ENCODE data around the gene PLSCR1.

Gene PLSCR1

DNA sequence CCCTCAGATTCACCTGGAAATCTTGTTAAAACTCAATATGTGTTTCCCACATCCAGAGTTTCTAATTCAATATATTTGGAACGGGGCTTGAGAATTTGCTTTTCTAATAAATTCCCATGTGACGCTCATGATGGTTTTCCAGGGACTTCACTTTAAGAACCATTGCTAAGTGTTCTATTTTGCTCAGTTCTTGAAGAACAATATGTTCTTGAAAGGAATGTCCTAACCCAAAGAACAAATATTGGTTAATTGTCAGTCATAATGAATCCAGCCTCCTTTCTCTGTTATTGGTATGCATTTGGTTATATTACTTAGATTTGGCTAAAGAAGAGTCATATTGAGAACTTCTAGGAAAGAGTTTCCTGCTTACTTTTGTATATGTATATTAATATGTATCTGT is 70.7 kb downstream of the PLSCR1 start:
- Histone ChIP-seq H3K27me3 (ENCODE audit: insufficient read depth, poor library complexity, severe bottlenecking) (no peaks in the 10 kb centered on the region), H3K27ac (replicated peaks) (no peak overlapping the region), H3K4me3 (replicated peaks; ENCODE audit: insufficient read depth, low read length) (no peak overlapping the region)
- TF ChIP-seq POLR2AphosphoS5 (IDR thresholded peaks at IDR 0.05; ENCODE audit: low read depth), result no peak
- no peak for TF ChIP-seq GABPA (IDR thresholded peaks at IDR 0.05; ENCODE audit: low read depth)
- TF ChIP-seq, protein P1, sequence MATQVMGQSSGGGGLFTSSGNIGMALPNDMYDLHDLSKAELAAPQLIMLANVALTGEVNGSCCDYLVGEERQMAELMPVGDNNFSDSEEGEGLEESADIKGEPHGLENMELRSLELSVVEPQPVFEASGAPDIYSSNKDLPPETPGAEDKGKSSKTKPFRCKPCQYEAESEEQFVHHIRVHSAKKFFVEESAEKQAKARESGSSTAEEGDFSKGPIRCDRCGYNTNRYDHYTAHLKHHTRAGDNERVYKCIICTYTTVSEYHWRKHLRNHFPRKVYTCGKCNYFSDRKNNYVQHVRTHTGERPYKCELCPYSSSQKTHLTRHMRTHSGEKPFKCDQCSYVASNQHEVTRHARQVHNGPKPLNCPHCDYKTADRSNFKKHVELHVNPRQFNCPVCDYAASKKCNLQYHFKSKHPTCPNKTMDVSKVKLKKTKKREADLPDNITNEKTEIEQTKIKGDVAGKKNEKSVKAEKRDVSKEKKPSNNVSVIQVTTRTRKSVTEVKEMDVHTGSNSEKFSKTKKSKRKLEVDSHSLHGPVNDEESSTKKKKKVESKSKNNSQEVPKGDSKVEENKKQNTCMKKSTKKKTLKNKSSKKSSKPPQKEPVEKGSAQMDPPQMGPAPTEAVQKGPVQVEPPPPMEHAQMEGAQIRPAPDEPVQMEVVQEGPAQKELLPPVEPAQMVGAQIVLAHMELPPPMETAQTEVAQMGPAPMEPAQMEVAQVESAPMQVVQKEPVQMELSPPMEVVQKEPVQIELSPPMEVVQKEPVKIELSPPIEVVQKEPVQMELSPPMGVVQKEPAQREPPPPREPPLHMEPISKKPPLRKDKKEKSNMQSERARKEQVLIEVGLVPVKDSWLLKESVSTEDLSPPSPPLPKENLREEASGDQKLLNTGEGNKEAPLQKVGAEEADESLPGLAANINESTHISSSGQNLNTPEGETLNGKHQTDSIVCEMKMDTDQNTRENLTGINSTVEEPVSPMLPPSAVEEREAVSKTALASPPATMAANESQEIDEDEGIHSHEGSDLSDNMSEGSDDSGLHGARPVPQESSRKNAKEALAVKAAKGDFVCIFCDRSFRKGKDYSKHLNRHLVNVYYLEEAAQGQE (IDR thresholded peaks at IDR 0.05; ENCODE audit: insufficient replicate concordance, low read depth), result no peak
- no peak for TF ChIP-seq SPI1 (IDR thresholded peaks at IDR 0.05; ENCODE audit: borderline replicate concordance, low read depth)
- TF ChIP-seq, protein P2, sequence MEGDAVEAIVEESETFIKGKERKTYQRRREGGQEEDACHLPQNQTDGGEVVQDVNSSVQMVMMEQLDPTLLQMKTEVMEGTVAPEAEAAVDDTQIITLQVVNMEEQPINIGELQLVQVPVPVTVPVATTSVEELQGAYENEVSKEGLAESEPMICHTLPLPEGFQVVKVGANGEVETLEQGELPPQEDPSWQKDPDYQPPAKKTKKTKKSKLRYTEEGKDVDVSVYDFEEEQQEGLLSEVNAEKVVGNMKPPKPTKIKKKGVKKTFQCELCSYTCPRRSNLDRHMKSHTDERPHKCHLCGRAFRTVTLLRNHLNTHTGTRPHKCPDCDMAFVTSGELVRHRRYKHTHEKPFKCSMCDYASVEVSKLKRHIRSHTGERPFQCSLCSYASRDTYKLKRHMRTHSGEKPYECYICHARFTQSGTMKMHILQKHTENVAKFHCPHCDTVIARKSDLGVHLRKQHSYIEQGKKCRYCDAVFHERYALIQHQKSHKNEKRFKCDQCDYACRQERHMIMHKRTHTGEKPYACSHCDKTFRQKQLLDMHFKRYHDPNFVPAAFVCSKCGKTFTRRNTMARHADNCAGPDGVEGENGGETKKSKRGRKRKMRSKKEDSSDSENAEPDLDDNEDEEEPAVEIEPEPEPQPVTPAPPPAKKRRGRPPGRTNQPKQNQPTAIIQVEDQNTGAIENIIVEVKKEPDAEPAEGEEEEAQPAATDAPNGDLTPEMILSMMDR (IDR thresholded peaks at IDR 0.05; ENCODE audit: insufficient read depth, low read length), result no peak
- DNase-seq (ENCODE audit: low read depth in 1 of 2, low spot score in 1 of 2), result no peak

DNA sequence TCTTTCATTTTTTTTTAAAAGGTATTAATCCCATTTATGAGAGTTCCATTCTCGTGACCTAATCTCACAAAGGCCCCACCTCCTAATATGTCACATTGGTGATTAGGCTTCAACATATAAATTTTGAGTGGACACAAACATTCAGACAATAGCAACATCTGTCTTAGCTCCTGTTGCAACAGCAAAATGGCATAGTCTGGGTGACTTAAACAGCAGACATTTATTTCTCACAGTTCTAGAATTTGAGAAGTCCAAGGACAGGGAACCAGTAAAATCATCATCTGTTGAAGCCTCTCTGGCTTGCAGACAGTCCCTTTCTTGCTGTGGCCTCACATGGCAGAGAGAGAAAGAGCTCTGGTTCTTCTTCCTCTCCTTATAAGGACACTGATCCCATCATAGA is 71.8 kb downstream of the PLSCR1 start:
- no peaks in the 10 kb centered on the region for H3K27me3 ChIP-seq (ENCODE audit: insufficient read depth, poor library complexity, severe bottlenecking)
- H3K27ac ChIP-seq (replicated peaks), result no peak overlapping the region
- H3K4me3 ChIP-seq (replicated peaks; ENCODE audit: insufficient read depth, low read length), result no peak overlapping the region
- no peak for TF ChIP-seq SPI1 (IDR thresholded peaks at IDR 0.05; ENCODE audit: borderline replicate concordance, low read depth)
- TF ChIP-seq GABPA (IDR thresholded peaks at IDR 0.05; ENCODE audit: low read depth), result no peak
- no peak for TF ChIP-seq POLR2AphosphoS5 (IDR thresholded peaks at IDR 0.05; ENCODE audit: low read depth)
- TF ChIP-seq, protein P1 (IDR thresholded peaks at IDR 0.05; ENCODE audit: insufficient replicate concordance, low read depth), result no peak
- TF ChIP-seq, protein P2 (IDR thresholded peaks at IDR 0.05; ENCODE audit: insufficient read depth, low read length), result no peak
- DNase-seq (ENCODE audit: low read depth in 1 of 2, low spot score in 1 of 2), result no peak

DNA sequence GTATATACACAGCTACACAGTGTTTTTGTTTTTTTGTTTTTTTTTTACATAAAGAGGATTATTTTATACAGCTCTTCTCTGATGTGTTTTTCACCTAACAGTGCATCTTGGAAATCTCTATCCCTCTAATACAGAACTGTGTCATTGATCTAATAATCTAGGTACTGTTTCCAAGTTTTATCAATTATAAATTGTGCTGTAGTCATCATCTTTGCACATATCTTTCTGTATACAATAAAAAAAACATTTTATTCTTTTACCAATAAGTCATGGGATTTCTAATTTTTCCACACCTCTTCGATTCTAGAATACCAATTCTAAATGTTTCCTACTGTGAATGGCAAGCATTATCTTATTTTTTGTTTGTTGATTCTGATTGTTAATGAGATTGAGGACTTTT is 73.4 kb downstream of the PLSCR1 start:
- no peak for DNase-seq (ENCODE audit: low read depth in 1 of 2, low spot score in 1 of 2)
- no peak for TF ChIP-seq POLR2AphosphoS5 (IDR thresholded peaks at IDR 0.05; ENCODE audit: low read depth)
- no peak for TF ChIP-seq GABPA (IDR thresholded peaks at IDR 0.05; ENCODE audit: low read depth)
- TF ChIP-seq SPI1 (IDR thresholded peaks at IDR 0.05; ENCODE audit: borderline replicate concordance, low read depth), result no peak
- TF ChIP-seq, protein P1 (IDR thresholded peaks at IDR 0.05; ENCODE audit: insufficient replicate concordance, low read depth), result no peak
- TF ChIP-seq, protein P2 (IDR thresholded peaks at IDR 0.05; ENCODE audit: insufficient read depth, low read length), result no peak
- Histone ChIP-seq H3K27ac (replicated peaks) (no peak overlapping the region), H3K4me3 (replicated peaks; ENCODE audit: insufficient read depth, low read length) (no peak overlapping the region), H3K27me3 (ENCODE audit: insufficient read depth, poor library complexity, severe bottlenecking) (no peaks in the 10 kb centered on the region)

All from HL-60 (cell line).